ENCODE data around the gene ACER3. TPM values are rescaled to one million over a fixed set of nuclear protein-coding genes. Genes with fewer than 3 reads are reported as not detected.
"Not testable (repeated sequence)": the region's sequence is repeated elsewhere in the genome, so short reads cannot be mapped to it uniquely, and the experiment has no call there.

The ACER3 gene
- total RNA-seq, 4 donors from 2014 or later = 20.5 to 30.6 (median 23.0) TPM

- Histone ChIP-seq H3K27ac (no peak overlapping the region), H3K36me3 (peaks cover 0 to 26% (median 0%) of the 10 kb centered on the region in 3 donors), H3K27me3 (no peaks in the 10 kb centered on the region), H3K4me1 (no peaks in the 10 kb centered on the region), H3K4me3 (no peak overlapping the region), H3K9me3 (no peaks in the 10 kb centered on the region)
- no peak for DNase-seq (ENCODE audit: low spot score in 2 of 2)
- no peak for TF ChIP-seq CTCF (IDR thresholded peaks at IDR 0.05)
- no peak for TF ChIP-seq POLR2A (IDR thresholded peaks at IDR 0.05)
- TF ChIP-seq EP300 (IDR thresholded peaks at IDR 0.05) = no peak
- 90 to 92% methylated on average over 3 of the region's 3 CpGs for WGBS, 2 donors
These were observed 94.9 kb downstream of the ACER3 start for GRCh38 chr11:76955459-76956114.

DNA sequence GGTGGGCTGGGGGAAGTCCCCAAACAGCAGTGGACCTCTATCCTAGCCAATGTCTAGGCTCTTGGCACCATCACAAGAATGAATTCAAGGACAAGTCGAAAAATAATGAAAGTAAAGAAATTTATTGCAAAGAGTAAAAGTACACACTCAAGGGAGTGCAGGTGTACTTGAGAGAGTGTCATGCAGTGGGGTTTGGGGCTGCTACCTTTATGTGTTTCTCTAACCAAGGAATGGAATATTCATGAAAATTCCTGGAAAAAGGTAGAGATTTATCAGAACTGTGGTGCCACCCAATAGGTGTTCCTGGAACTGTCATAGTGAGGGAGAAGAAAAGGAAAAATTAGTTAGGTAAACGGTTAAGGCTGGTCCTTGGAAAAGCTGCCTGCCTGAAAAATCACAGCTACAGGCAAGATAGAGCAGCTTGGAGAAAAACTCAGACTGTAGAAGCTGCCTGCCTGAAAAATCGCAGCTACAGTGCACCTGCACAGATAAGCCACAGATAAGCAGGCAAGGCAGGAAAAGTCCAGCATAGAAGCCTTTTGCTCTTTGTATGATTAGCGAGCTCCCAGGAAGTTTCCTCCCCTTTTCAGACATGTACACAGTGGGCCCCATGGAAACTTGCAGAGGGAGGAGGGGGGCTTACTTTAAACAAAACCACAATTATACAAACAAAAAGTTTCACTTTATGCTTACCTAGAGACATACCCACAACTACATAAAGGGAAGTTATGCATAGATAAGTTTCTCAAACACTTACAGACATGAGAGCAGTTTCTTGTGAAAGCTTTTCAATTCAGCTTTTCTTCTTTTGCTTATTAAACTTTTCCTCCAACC, 102.1 kb downstream of the ACER3 start:
- no peak for DNase-seq (ENCODE audit: low spot score in 2 of 2)
- H3K27ac ChIP-seq = no peak overlapping the region
- WGBS, 2 donors = 70 to 82% methylated on average over 4 of the region's 4 CpGs

DNA sequence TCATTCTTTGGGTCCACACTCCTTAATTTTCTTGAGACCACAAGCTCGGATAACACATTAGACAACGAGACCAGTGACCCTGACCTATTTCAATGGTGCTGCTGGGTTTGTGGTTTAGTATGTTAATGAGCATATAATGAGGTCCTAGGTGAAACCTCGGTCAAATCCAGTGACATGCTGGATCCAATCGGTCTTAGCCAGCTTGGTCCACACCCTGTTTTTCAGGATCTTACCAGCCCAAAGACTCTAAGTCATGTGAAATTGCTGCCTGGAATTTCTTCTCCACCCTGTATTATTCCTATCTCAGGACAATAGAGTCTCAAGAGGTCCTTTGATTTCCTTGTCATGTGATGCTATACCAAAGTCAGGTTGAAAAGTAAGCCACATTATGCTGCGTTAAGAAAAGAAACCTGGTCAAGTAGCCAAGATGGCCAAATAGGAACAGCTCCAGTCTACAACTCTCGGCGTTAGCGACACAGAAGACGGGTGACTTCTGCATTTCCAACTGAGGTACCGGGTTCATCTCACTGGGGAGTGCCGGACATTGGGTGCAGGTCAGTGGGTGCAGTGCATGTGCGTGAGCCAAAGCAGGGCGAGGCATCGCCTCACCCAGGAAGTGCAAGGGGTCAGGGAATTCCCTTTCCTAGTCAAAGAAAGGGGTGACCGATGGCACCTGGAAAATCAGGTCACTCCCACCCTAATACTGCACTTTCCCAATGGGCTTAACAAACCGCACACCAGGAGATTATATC, 102.9 kb downstream of the ACER3 start:
- not testable (repeated sequence) for H3K4me1 ChIP-seq; H3K4me3 ChIP-seq; DNase-seq (ENCODE audit: low spot score in 2 of 2); H3K27me3 ChIP-seq; H3K9me3 ChIP-seq; H3K27ac ChIP-seq
- 90 to 94% methylated on average over 16 of the region's 16 CpGs for WGBS, 2 donors
- H3K36me3 ChIP-seq = peaks cover 0 to 60% (median 0%) of the 10 kb centered on the region in 3 donors

More for the DNA sequence above, 102.1 kb downstream of the ACER3 start:
- Histone ChIP-seq H3K4me1 (no peaks in the 10 kb centered on the region), H3K36me3 (peaks cover 0 to 63% (median 0%) of the 10 kb centered on the region in 3 donors), H3K9me3 (peaks cover 0 to 5% (median 0%) of the 10 kb centered on the region in 4 donors), H3K27me3 (no peaks in the 10 kb centered on the region), H3K4me3 (no peak overlapping the region)
- no peak for TF ChIP-seq POLR2A (IDR thresholded peaks at IDR 0.05)
- TF ChIP-seq CTCF (IDR thresholded peaks at IDR 0.05) = no peak
- TF ChIP-seq EP300 (IDR thresholded peaks at IDR 0.05) = no peak

GRCh38 chr11:76972051-76972450, 111.3 kb downstream of the ACER3 start:
- Histone ChIP-seq H3K9me3 (peaks cover 0 to 17% (median 5%) of the 10 kb centered on the region in 4 donors), H3K27me3 (no peaks in the 10 kb centered on the region), H3K4me1 (no peaks in the 10 kb centered on the region), H3K4me3 (no peak overlapping the region), H3K36me3 (peaks cover 0 to 32% (median 0%) of the 10 kb centered on the region in 3 donors), H3K27ac (no peak overlapping the region)
- no peak for DNase-seq (ENCODE audit: low spot score in 2 of 2)
- TF ChIP-seq EP300 (IDR thresholded peaks at IDR 0.05) (no peak), POLR2A (IDR thresholded peaks at IDR 0.05) (no peak), CTCF (IDR thresholded peaks at IDR 0.05) (no peak)

DNA sequence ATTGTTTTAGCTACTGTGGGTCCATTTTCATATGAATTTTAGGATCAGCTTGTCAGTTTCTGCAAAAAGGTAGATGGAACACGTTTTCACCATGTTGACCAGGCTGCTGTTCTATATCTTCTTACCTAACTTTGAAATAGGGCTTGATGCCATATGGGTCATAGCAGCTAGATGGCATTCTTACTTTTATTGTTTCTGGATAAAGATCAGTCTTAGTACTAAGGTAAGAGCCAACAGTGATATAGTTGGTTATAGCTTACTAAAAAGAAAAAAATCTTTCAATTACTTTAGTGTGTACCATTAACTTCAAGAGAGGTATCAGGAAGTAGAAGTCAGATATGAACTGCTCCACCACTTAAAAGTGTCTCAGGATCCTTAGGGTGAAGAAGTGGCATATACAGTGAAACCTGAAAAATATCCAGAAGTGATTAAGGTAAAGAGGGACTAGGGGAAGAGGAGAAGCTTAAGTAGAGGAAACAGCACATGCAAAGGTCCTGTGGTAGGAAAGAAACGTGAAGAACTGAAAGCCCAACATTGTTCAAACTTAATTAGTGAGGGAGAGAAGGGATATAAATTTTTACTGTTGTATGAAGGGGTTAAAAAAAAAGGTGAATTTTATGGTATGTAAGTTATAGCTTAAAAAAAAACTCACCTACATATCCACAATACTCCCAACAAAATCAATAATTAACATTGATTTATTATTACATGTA, 113.6 kb downstream of the ACER3 start:
- Histone ChIP-seq H3K27me3 (no peaks in the 10 kb centered on the region), H3K4me1 (no peaks in the 10 kb centered on the region), H3K36me3 (peaks cover 0 to 50% (median 9%) of the 10 kb centered on the region in 3 donors), H3K4me3 (no peak overlapping the region), H3K27ac (no peak overlapping the region), H3K9me3 (peaks cover 0 to 31% (median 5%) of the 10 kb centered on the region in 4 donors)
- DNase-seq (ENCODE audit: low spot score in 2 of 2) = no peak
- TF ChIP-seq CTCF (IDR thresholded peaks at IDR 0.05) = no peak
- WGBS, 2 donors = 46 to 78% methylated on average over 2 of the region's 2 CpGs
